Caco-2 (cell line): ENCODE results near the gene YIPF6. TPM values are rescaled to one million over a fixed set of nuclear protein-coding genes. Genes with fewer than 3 reads are reported as not detected.

ENCODE experiments used
- BruUV-seq: library from RNA; stranded (reverse); fragments of 400-500 nt; replicated peaks from 2 replicates; lab custom pipeline; 2021; lab: Mats Ljungman, UMichigan
- CTCF ChIA-PET: fragments of 300-600 bp; sonication (Branson Sonifier 250); formaldehyde crosslinking; loops from one replicate; lab custom pipeline; 2022; ENCODE audit warnings: antibody characterized with exemption; lab: Charles Lee
- POLR2A ChIA-PET: fragments of 300-600 bp; sonication (Branson Sonifier 250); formaldehyde crosslinking; loops from one replicate; lab custom pipeline; 2022; ENCODE audit warnings: antibody characterized with exemption; lab: Charles Lee
- DNase-seq, 2 experiments: peaks; one replicate each; pipeline versions ENCODE4 v3.0.0 to v3.0.0-alpha.2; 2020 to 2022
- H3K27me3 ChIP-seq: replicated peaks from 2 replicates; pipeline ENCODE4 v1.6.0; 2011; ENCODE audit warnings: low read length; ENCODE audit not compliant: control insufficient read depth, insufficient read depth
- H3K36me3 ChIP-seq: 2 replicates; pipeline ENCODE4 v1.5.1; 2011; ENCODE audit warnings: low read length; ENCODE audit not compliant: control insufficient read depth, insufficient read depth
- H3K4me1 ChIP-seq: fragments of 250-450 bp; sonication (Bioruptor Pico); 2 replicates; pipeline ENCODE4 v1.5.1; 2020; ENCODE audit warnings: mild to moderate bottlenecking
- H3K4me3 ChIP-seq: 2 replicates; pipeline ENCODE4 v1.5.1; 2011; ENCODE audit warnings: low read depth, mild to moderate bottlenecking, control low read depth, low read length
- H3K9me3 ChIP-seq: fragments of 250-450 bp; sonication (Bioruptor Pico); 2 replicates; pipeline ENCODE4 v1.5.1; 2020; ENCODE audit warnings: mild to moderate bottlenecking, moderate library complexity
- H3K27ac Mint-ChIP-seq: one replicate; pipeline ENCODE4 v1.8.0; 2022; ENCODE audit warnings: mixed read lengths; ENCODE audit not compliant: unreplicated experiment
- H3K27me3 Mint-ChIP-seq: one replicate; pipeline ENCODE4 v1.8.0; 2022; ENCODE audit warnings: mixed read lengths; ENCODE audit not compliant: insufficient read depth, unreplicated experiment
- H3K36me3 Mint-ChIP-seq: one replicate; pipeline ENCODE4 v1.8.0; 2022; ENCODE audit warnings: mild to moderate bottlenecking, mixed read lengths; ENCODE audit not compliant: insufficient read depth, unreplicated experiment
- H3K4me1 Mint-ChIP-seq: one replicate; pipeline ENCODE4 v1.8.0; 2022; ENCODE audit warnings: low read depth, mixed read lengths; ENCODE audit not compliant: unreplicated experiment
- H3K4me3 Mint-ChIP-seq: one replicate; pipeline ENCODE4 v1.8.0; 2022; ENCODE audit warnings: mild to moderate bottlenecking, moderate library complexity, mixed read lengths; ENCODE audit not compliant: unreplicated experiment
- H3K9me3 Mint-ChIP-seq: one replicate; pipeline ENCODE4 v1.8.0; 2022; ENCODE audit warnings: mixed read lengths; ENCODE audit not compliant: unreplicated experiment
- intact Hi-C: fragments of 100-400 bp; cut with micrococcal nuclease; formaldehyde crosslinking; loops from one replicate; pipeline ENCODE4 v1.10.0; 2022; ENCODE audit not compliant: unreplicated experiment
- total RNA-seq: library from RNA; stranded (reverse); gene quantifications from 2 replicates; pipeline ENCODE4 v1.2.3, GENCODE V29; 2022
- TF ChIP-seq, protein P1 (sequence below), 2 experiments: fragments of 200-600 bp in 1 of 2; IDR thresholded peaks; 1 replicate in 1 of 2; 2 replicates in 1 of 2; pipeline versions ENCODE4 v1.5.1 to v1.8.0; 2011 to 2022; ENCODE audit warnings: antibody characterized with exemption in 1 of 2, control low read depth in 1 of 2, inconsistent platforms in 1 of 2, low read depth in 1 of 2, low read length in 1 of 2, mild to moderate bottlenecking in 1 of 2, moderate library complexity in 1 of 2; ENCODE audit not compliant: insufficient read depth in 1 of 2, severe bottlenecking in 1 of 2, unreplicated experiment in 1 of 2

YIPF6 gene
- total RNA-seq, 1 experiment from 2014 or later, result 43.5 TPM

DNA sequence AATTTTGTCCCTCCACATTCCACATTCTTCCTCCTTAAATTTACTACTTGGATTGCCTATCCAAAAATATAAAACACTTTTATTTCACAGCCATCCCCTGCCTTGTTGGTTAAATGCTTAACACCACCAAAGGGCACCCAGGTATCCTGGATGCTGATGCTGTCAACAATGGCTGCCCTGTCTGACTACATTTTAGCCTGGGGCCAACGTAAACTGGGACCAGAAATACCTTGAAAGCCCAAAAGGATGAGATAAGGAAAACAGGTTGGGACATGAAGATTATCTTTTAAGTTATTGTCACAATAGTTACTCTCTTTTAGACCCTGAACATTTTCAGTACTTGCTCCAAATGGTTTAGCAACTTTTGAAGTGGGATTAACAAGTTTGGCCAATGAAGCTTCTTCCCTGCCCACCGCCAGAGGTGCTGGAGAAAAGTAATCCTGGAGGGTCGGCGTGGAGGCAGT, 775 bp upstream of the YIPF6 start:
- Histone ChIP-seq H3K36me3 (no peaks in the 10 kb centered on the region), H3K27me3 (no peaks in the 10 kb centered on the region), H3K9me3 (no peaks in the 10 kb centered on the region), H3K4me3 (peak overlapping the region; percentile 75), H3K4me1 (no peaks in the 10 kb centered on the region)
- CTCF ChIA-PET, result no interaction called here
- intact Hi-C loops, result loop anchor here (1.0 kb wide), 1 partner anchor 8 kb away; no protein-coding TSS in a partner anchor
- H3K4me1 Mint-ChIP-seq, result no peaks in the 10 kb centered on the region
- TF ChIP-seq, protein P1, sequence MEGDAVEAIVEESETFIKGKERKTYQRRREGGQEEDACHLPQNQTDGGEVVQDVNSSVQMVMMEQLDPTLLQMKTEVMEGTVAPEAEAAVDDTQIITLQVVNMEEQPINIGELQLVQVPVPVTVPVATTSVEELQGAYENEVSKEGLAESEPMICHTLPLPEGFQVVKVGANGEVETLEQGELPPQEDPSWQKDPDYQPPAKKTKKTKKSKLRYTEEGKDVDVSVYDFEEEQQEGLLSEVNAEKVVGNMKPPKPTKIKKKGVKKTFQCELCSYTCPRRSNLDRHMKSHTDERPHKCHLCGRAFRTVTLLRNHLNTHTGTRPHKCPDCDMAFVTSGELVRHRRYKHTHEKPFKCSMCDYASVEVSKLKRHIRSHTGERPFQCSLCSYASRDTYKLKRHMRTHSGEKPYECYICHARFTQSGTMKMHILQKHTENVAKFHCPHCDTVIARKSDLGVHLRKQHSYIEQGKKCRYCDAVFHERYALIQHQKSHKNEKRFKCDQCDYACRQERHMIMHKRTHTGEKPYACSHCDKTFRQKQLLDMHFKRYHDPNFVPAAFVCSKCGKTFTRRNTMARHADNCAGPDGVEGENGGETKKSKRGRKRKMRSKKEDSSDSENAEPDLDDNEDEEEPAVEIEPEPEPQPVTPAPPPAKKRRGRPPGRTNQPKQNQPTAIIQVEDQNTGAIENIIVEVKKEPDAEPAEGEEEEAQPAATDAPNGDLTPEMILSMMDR (IDR thresholded peaks at IDR 0.05; ENCODE audit: insufficient read depth in 1 of 2, low read depth in 1 of 2, low read length in 1 of 2, severe bottlenecking in 1 of 2, unreplicated experiment in 1 of 2), result peak in 1 of 2 experiments; percentile 35
- BruUV-seq, result TSS peak; percentile 87
- no peaks in the 10 kb centered on the region for H3K27me3 Mint-ChIP-seq
- H3K27ac Mint-ChIP-seq, result peak overlapping the region; percentile 96
- H3K9me3 Mint-ChIP-seq, result no peaks in the 10 kb centered on the region
- H3K4me3 Mint-ChIP-seq, result peak overlapping the region; percentile 84
- no peak for DNase-seq
- H3K36me3 Mint-ChIP-seq, result peaks cover 21% of the 10 kb centered on the region
- POLR2A ChIA-PET, result no interaction called here

DNA sequence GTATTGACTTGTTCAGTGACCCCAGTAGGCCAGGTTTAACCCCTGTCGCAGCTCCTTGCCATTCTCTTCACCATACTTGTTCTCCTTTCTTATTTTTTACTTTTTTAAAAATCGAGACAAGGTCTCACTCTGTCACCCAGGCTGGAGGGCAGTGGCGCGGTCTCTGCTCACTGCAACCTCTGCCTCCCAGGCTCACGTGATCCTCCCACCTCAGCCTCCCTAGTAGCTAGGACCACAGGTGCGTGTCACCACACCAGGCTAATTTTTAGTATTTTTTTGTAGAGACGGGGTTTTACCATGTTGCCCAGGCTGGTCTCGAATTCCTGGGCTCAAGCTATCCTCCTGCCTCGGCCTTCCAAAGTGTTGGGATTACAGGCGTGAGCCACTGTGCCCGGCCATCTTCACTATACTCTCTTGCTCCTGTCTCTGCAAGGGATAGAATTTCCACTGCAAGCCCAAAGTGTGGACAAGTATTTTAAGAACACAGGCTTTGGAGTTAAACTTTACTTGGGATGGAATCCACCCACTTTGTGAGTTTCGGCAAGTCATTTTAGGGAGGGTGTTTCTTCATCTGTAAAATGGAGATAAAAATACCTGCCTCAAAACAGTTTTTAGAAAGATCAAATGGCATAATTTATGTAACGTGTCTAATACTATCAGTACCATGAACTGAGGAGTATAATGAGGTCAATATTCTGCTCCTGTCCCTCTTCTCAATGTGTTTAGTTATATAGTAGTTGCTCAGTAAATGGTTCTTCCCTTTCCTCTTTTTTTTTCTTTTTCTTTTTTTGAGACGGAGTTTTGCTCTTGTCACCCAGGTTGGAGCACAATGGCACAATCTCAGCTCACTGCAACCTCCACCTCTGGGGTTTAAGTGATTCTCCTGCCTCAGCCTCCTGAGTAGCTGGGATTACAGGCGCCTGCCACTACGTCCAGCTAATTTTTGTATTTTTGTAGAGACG, 973 bp downstream of the YIPF6 start:
- TF ChIP-seq, protein P1 (IDR thresholded peaks at IDR 0.05; ENCODE audit: insufficient read depth in 1 of 2, low read depth in 1 of 2, low read length in 1 of 2, severe bottlenecking in 1 of 2, unreplicated experiment in 1 of 2), result no peak
- H3K36me3 Mint-ChIP-seq, result peaks cover 21% of the 10 kb centered on the region
- intact Hi-C loops, result no loop called here
- ChIA-PET CTCF (no interaction called here), POLR2A (interaction anchor here (1.0 kb wide), 1 partner anchor 9 kb away, joined by 3 read pairs; no protein-coding TSS in a partner anchor)
- H3K9me3 ChIP-seq, result no peaks in the 10 kb centered on the region
- no peak for DNase-seq
- H3K4me3 ChIP-seq, result peak overlapping the region; percentile 75
- peak overlapping the region; percentile 96 for H3K27ac Mint-ChIP-seq
- no peaks in the 10 kb centered on the region for H3K27me3 ChIP-seq
- H3K9me3 Mint-ChIP-seq, result no peaks in the 10 kb centered on the region
- H3K4me3 Mint-ChIP-seq, result peak overlapping the region; percentile 84
- H3K27me3 Mint-ChIP-seq, result no peaks in the 10 kb centered on the region
- no peaks in the 10 kb centered on the region for H3K36me3 ChIP-seq
- BruUV-seq, result TSS peak; percentile 20
- no peaks in the 10 kb centered on the region for H3K4me1 Mint-ChIP-seq
- no peaks in the 10 kb centered on the region for H3K4me1 ChIP-seq

DNA sequence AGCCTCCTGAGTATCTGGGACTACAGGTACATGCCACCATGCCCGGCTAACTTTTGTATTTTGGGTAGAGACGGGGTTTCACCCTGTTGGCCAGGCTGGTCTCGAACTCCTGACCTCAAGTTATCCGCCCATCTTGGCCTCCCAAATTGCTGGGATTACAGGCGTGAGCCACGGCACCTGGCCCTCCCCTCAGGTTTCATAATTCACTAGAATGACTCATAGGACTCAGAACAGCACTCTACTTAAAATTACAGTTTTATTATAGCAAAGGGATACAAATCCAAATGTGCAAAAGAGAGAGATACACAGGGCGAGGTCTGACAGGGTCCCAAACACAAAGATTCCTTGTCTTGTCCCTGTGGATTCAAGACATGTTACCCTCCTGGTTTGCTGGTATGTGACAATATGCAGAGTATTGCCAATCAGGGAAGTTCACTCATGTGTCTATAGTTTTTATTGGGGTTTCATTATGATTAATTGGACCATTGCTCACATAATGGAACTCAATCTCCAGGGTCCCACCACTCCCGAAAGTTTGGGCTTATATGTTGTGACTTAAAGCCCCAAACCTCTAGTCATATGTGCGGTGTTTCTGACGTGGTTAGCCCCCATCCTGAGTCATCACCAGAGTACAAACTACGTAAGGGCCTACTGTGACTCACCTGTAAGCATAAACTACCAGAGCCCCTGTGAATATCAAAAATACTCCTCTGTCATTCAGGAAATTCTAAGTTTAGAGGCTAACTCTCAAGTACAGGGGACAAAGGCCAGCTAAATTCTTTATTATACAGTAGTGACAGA, 5.2 kb downstream of the YIPF6 start:
- H3K27me3 ChIP-seq, result no peaks in the 10 kb centered on the region
- TF ChIP-seq, protein P1 (IDR thresholded peaks at IDR 0.05; ENCODE audit: insufficient read depth in 1 of 2, low read depth in 1 of 2, low read length in 1 of 2, severe bottlenecking in 1 of 2, unreplicated experiment in 1 of 2), result no peak
- Mint-ChIP-seq H3K4me3 (no peak overlapping the region), H3K27me3 (no peaks in the 10 kb centered on the region), H3K4me1 (peaks cover 7% of the 10 kb centered on the region), H3K36me3 (peaks cover 18% of the 10 kb centered on the region), H3K27ac (no peak overlapping the region), H3K9me3 (no peaks in the 10 kb centered on the region)
- no peaks in the 10 kb centered on the region for H3K36me3 ChIP-seq
- ChIA-PET POLR2A (no interaction called here), CTCF (no interaction called here)
- no peak for DNase-seq
- no peaks in the 10 kb centered on the region for H3K9me3 ChIP-seq
- no TSS peak for BruUV-seq
- H3K4me1 ChIP-seq, result no peaks in the 10 kb centered on the region
- intact Hi-C loops, result no loop called here
- H3K4me3 ChIP-seq, result no peak overlapping the region
